ENCODE data around the gene RTCA. TPM values are rescaled to one million over a fixed set of nuclear protein-coding genes. Genes with fewer than 3 reads are reported as not detected.

The RTCA gene
- total and polyA plus RNA-seq, 4 donors: 22.8 to 37.6 (median 30.5) TPM

- H3K9ac ChIP-seq (ENCODE audit: insufficient read depth in 1 of 2, low read length in 2 of 2): no peak overlapping the region
- WGBS, 2 donors: 96 to 97% methylated on average over 2 of the region's 2 CpGs
- DNase-seq: no peak
- TF ChIP-seq, protein P1, sequence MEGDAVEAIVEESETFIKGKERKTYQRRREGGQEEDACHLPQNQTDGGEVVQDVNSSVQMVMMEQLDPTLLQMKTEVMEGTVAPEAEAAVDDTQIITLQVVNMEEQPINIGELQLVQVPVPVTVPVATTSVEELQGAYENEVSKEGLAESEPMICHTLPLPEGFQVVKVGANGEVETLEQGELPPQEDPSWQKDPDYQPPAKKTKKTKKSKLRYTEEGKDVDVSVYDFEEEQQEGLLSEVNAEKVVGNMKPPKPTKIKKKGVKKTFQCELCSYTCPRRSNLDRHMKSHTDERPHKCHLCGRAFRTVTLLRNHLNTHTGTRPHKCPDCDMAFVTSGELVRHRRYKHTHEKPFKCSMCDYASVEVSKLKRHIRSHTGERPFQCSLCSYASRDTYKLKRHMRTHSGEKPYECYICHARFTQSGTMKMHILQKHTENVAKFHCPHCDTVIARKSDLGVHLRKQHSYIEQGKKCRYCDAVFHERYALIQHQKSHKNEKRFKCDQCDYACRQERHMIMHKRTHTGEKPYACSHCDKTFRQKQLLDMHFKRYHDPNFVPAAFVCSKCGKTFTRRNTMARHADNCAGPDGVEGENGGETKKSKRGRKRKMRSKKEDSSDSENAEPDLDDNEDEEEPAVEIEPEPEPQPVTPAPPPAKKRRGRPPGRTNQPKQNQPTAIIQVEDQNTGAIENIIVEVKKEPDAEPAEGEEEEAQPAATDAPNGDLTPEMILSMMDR (IDR thresholded peaks at IDR 0.05; ENCODE audit: control extremely low read depth, extremely low read depth): no peak
- H3K9me3 ChIP-seq (ENCODE audit: control insufficient read depth in 4 of 4, insufficient read depth in 3 of 4, low read length in 3 of 4): no peaks in the 10 kb centered on the region
- H3K27me3 ChIP-seq (ENCODE audit: control insufficient read depth in 3 of 3, insufficient read depth in 3 of 3, low read length in 2 of 3): no peaks in the 10 kb centered on the region
- no peak for ATAC-seq (ENCODE audit: insufficient read depth, low FRiP score)
- no peak overlapping the region for H3K4me3 ChIP-seq
- H3K27ac ChIP-seq (ENCODE audit: low read depth in 1 of 2, low read length in 1 of 2): no peak overlapping the region
- H3K36me3 ChIP-seq (ENCODE audit: control insufficient read depth in 4 of 4, insufficient read depth in 4 of 4, low read length in 4 of 4): peaks cover 0 to 22% (median 5%) of the 10 kb centered on the region in 4 donors
- H3K4me1 ChIP-seq (ENCODE audit: control insufficient read depth in 5 of 5, insufficient read depth in 5 of 5, low read length in 5 of 5): peaks cover 0 to 6% (median 0%) of the 10 kb centered on the region in 5 donors
Measured at GRCh38 chr1:100219883-100220282, 46.1 kb upstream of the RTCA start.

DNA sequence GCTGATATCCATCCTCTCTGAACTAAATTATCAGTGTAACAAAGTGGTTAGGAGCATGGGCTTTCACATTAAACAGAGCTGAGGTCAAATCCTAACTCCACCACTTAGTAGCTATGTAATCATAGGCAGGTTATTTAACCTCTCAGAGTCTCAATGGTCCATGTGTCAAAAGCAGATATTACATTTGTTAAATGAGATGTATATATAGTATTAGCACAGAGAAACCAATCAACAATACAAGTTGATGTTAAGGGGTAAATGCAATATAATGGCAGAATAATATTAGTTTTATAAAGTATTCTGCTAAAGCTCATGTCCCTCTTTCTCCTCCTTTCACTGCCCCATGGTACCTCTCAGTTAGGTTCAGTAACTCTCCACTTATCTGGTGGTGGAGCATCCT is 43.6 kb upstream of the RTCA start:
- Histone ChIP-seq H3K9me3 (ENCODE audit: control insufficient read depth in 4 of 4, insufficient read depth in 3 of 4, low read length in 3 of 4) (no peaks in the 10 kb centered on the region), H3K4me3 (no peak overlapping the region), H3K27ac (ENCODE audit: low read depth in 1 of 2, low read length in 1 of 2) (no peak overlapping the region), H3K9ac (ENCODE audit: insufficient read depth in 1 of 2, low read length in 2 of 2) (no peak overlapping the region), H3K27me3 (ENCODE audit: control insufficient read depth in 3 of 3, insufficient read depth in 3 of 3, low read length in 2 of 3) (no peaks in the 10 kb centered on the region), H3K36me3 (ENCODE audit: control insufficient read depth in 4 of 4, insufficient read depth in 4 of 4, low read length in 4 of 4) (peaks cover 0 to 14% (median 5%) of the 10 kb centered on the region in 4 donors), H3K4me1 (ENCODE audit: control insufficient read depth in 5 of 5, insufficient read depth in 5 of 5, low read length in 5 of 5) (peaks cover 0 to 6% (median 0%) of the 10 kb centered on the region in 5 donors)
- ATAC-seq (ENCODE audit: insufficient read depth, low FRiP score): no peak
- DNase-seq: no peak
- TF ChIP-seq, protein P1 (IDR thresholded peaks at IDR 0.05; ENCODE audit: control extremely low read depth, extremely low read depth): no peak

- Histone ChIP-seq H3K4me1 (ENCODE audit: control insufficient read depth in 5 of 5, insufficient read depth in 5 of 5, low read length in 5 of 5) (peaks cover 0 to 4% (median 0%) of the 10 kb centered on the region in 5 donors), H3K27me3 (ENCODE audit: control insufficient read depth in 3 of 3, insufficient read depth in 3 of 3, low read length in 2 of 3) (no peaks in the 10 kb centered on the region), H3K27ac (ENCODE audit: low read depth in 1 of 2, low read length in 1 of 2) (no peak overlapping the region), H3K9me3 (ENCODE audit: control insufficient read depth in 4 of 4, insufficient read depth in 3 of 4, low read length in 3 of 4) (no peaks in the 10 kb centered on the region), H3K36me3 (ENCODE audit: control insufficient read depth in 4 of 4, insufficient read depth in 4 of 4, low read length in 4 of 4) (peaks cover 0 to 15% (median 3%) of the 10 kb centered on the region in 4 donors), H3K4me3 (no peak overlapping the region), H3K9ac (ENCODE audit: insufficient read depth in 1 of 2, low read length in 2 of 2) (no peak overlapping the region)
- 57 to 84% methylated on average over 4 of the region's 4 CpGs for WGBS, 2 donors
- peak in 1 of 3 donors; percentile 8 for DNase-seq
- ATAC-seq (ENCODE audit: insufficient read depth, low FRiP score): no peak
- TF ChIP-seq, protein P1 (IDR thresholded peaks at IDR 0.05; ENCODE audit: control extremely low read depth, extremely low read depth): no peak
Measured at GRCh38 chr1:100229681-100230443, 36.2 kb upstream of the RTCA start.

All from lung (tissue), 12 donors.